ENCODE results near the gene GATA5.

GRCh38 chr20:62441987-62442539, 33.7 kb downstream of the GATA5 start:
- TF ChIP-seq, protein P1, sequence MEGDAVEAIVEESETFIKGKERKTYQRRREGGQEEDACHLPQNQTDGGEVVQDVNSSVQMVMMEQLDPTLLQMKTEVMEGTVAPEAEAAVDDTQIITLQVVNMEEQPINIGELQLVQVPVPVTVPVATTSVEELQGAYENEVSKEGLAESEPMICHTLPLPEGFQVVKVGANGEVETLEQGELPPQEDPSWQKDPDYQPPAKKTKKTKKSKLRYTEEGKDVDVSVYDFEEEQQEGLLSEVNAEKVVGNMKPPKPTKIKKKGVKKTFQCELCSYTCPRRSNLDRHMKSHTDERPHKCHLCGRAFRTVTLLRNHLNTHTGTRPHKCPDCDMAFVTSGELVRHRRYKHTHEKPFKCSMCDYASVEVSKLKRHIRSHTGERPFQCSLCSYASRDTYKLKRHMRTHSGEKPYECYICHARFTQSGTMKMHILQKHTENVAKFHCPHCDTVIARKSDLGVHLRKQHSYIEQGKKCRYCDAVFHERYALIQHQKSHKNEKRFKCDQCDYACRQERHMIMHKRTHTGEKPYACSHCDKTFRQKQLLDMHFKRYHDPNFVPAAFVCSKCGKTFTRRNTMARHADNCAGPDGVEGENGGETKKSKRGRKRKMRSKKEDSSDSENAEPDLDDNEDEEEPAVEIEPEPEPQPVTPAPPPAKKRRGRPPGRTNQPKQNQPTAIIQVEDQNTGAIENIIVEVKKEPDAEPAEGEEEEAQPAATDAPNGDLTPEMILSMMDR (IDR thresholded peaks at IDR 0.05 in 8 of 11, conservative IDR thresholded peaks at IDR 0.05 in 3 of 11) = no peak
- TF ChIP-seq POLR2A (IDR thresholded peaks at IDR 0.05) = no peak

All from spleen (tissue), 7 donors.